Right lobe of liver (tissue), 4 donors: ENCODE data around the gene RIMBP2.

Experiments used
- CTCF ChIP-seq, 4 donors: fragments of 200-600 bp in 3 of 4; fragments of 450-650 bp in 1 of 4; IDR thresholded peaks; one replicate each; pipeline versions ENCODE4 v1.5.1 to v1.8.0; 2016 to 2022; ENCODE audit warnings: antibody characterized with exemption in 4 of 4, mild to moderate bottlenecking in 2 of 4
- POLR2A ChIP-seq: fragments of 450-650 bp; IDR thresholded peaks from one replicate; pipeline ENCODE4 v1.6.1; 2017; ENCODE audit warnings: antibody characterized with exemption, mild to moderate bottlenecking
- donor health status: DM: no; HTN: no; CAD: no.
- donor health status: DM: no; HTN: no; CAD: no.
- donor health status: DM: no; HTN: yes; CAD: no.

GRCh38 chr12:130501821-130502220, 214.3 kb downstream of the RIMBP2 start:
- TF ChIP-seq CTCF (IDR thresholded peaks at IDR 0.05) (no peak), POLR2A (no peak)
